Measurements from ENCODE around the gene CBLC.
A peak's percentile ranks its signal among the peaks of the same experiment; 100 is the strongest.

GRCh38 chr19:44845612-44846454 lies 68.1 kb downstream of the CBLC start, which contains the start of gene NECTIN2:
- TF ChIP-seq POLR2A (IDR thresholded peaks at IDR 0.05) = peak; percentile 83 to 88
- no peak for TF ChIP-seq EP300 (IDR thresholded peaks at IDR 0.05)
- TF ChIP-seq CTCF (IDR thresholded peaks at IDR 0.05) = peak; percentile 56 to 88 (median 82)
- TF ChIP-seq POLR2AphosphoS5 (IDR thresholded peaks at IDR 0.05) = peak; percentile 92 to 96 (median 94)
